Thymus (tissue), 11 donors: ENCODE measurements around the gene PCID2. TPM values are rescaled to one million over a fixed set of nuclear protein-coding genes. Genes with fewer than 3 reads are reported as not detected.

ENCODE experiments used
- DNase-seq, 9 donors: peaks; one replicate each; pipeline ENCODE4 v3.0.0-alpha.2; 2013; ENCODE audit warnings: low spot score in 9 of 9, low read depth in 6 of 9, missing footprints in 1 of 9
- H3K27ac ChIP-seq, 2 donors: one replicate each; pipeline ENCODE4 v1.5.1; 2013; ENCODE audit warnings: control low read depth in 1 of 2, low read depth in 1 of 2, low read length in 1 of 2, mild to moderate bottlenecking in 1 of 2, moderate library complexity in 1 of 2
- H3K27me3 ChIP-seq, 2 donors: one replicate each; pipeline ENCODE4 v1.5.1; 2013; ENCODE audit warnings: low read length in 1 of 2; ENCODE audit not compliant: control insufficient read depth in 2 of 2, insufficient read depth in 1 of 2
- H3K36me3 ChIP-seq, 2 donors: one replicate each; pipeline ENCODE4 v1.5.1; 2013; ENCODE audit warnings: low read length in 1 of 2, mild to moderate bottlenecking in 1 of 2, moderate library complexity in 1 of 2; ENCODE audit not compliant: control insufficient read depth in 2 of 2, insufficient read depth in 2 of 2
- H3K4me1 ChIP-seq, 2 donors: one replicate each; pipeline ENCODE4 v1.5.1; 2013; ENCODE audit warnings: low read length in 2 of 2; ENCODE audit not compliant: control insufficient read depth in 2 of 2, insufficient read depth in 2 of 2
- H3K4me3 ChIP-seq, 2 donors: one replicate each; pipeline ENCODE4 v1.5.1; 2013; ENCODE audit warnings: low read length in 2 of 2, control low read depth in 1 of 2, mild to moderate bottlenecking in 1 of 2
- H3K9me3 ChIP-seq, 2 donors: one replicate each; pipeline ENCODE4 v1.5.1; 2013; ENCODE audit warnings: low read length in 1 of 2, mild to moderate bottlenecking in 1 of 2; ENCODE audit not compliant: control insufficient read depth in 2 of 2, insufficient read depth in 1 of 2
- WGBS: extraction: QIAGEN DNeasy Blood & Tissue Kit; methylation state at CpG from one replicate; pipeline ENCODE4 v1.1.7; 2013; 5-methylcytosine and 5-hydroxymethylcytosine counted together
- polyA plus RNA-seq: library from polyadenylated mRNA; stranded (reverse); fragments of 200-250 nt; gene quantifications from one replicate; pipeline ENCODE4 v1.2.3, GENCODE V29; 2013
- total RNA-seq: library from RNA; stranded (reverse); fragments of 120-200 nt; gene quantifications from one replicate; pipeline ENCODE4 v1.2.4, GENCODE V29; 2013
- donor health status: healthy.

The PCID2 gene
- total and polyA plus RNA-seq, 2 donors: 53.6 to 63.3 TPM

DNA sequence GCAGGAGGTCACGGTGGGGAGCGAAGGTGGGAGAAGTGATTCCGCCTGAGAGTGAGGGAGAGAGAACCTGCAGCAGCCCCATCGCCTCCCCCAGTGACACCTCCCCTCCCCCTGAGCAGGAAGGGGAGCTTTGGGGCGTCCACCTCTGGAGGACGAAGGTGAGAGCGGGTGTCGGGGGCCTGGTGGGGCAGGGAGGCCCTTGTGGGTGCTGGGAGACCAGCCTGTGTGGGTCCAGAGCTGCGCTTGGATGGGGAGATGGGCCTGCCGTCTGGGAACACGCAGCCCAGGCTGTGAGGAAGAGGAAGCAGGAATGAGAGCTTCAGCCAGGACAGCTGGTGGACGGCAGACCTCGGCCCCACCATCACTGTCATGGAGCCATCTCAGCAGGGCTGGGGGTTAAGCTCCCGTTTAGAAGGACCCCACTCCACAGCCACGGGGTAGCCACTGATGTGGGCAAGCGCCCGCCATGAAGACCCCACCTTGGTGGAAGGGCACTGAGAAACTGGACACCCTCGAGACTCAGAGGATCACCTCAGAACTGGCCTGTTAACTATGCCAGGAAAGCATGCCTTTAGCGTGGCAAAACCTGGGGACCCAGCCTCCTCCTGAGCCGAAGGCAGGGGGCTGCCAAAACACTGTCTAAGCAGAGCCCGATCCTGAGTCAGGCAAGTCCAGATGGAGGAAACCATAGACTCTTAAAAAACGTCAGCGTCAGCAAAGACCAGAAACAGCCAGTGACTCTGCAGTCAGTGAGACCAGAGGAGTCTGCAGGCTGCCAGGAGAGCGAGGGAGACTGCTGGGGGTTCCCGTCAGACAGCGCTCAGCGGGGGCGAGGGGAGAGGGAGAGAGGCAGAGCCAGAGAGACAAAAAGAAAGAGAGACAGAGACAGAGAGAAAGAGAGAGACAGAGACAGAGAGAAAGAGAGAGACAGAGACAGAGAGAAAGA, 56.5 kb downstream of the PCID2 start:
- peaks cover 12 to 47% of the 10 kb centered on the region in 2 donors for H3K27me3 ChIP-seq
- no peak overlapping the region for H3K4me3 ChIP-seq
- H3K27ac ChIP-seq: no peak overlapping the region
- WGBS: 57% methylated on average over 28 of the region's 28 CpGs
- peaks cover 0 to 2% of the 10 kb centered on the region in 2 donors for H3K9me3 ChIP-seq
- peaks cover 3 to 14% of the 10 kb centered on the region in 2 donors for H3K4me1 ChIP-seq
- DNase-seq: peak in 1 of 9 donors; percentile 24
- no peaks in the 10 kb centered on the region for H3K36me3 ChIP-seq

DNA sequence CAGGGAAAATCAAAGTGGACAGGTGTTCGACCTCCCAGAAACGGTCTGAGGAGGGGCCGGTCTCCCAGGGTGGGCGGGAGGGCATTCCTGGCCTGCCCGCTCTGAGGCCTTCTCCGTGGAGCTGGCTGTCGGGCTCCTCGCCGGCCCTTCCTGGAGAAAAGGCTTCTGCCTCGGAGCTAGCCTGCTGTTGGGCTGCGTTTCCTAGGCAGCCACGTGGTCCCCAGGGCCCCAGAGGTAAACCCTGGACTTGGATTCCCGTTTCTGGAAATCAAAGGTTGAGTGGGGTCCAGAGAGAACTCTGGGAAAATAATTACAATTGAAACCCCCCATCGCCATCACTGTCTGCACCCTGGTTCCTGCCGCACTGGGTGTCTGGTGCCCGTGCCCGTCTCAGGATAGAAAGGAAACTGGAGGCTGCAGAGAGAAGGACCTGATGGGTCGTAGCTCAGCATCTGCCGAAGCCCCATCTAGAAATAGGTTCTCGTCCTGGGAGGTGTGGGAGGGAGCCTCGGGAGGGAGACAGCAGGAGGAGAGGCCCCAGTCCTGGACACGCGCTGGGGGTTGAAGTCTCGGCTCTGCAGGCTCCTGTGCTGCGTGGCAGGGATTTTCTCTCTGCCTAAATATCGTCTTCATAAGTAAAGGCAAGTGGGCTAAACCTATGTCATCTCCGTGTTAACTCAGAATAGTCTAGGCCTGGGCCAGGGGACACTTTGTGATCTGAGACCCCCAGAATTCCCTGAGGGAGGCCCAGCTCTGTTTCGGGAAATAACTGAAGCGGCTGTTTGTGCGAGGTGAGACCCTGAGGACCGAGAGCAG, 57.7 kb downstream of the PCID2 start:
- Histone ChIP-seq H3K36me3 (no peaks in the 10 kb centered on the region), H3K27me3 (peaks cover 12 to 48% of the 10 kb centered on the region in 2 donors), H3K9me3 (peaks cover 0 to 2% of the 10 kb centered on the region in 2 donors), H3K27ac (no peak overlapping the region), H3K4me3 (no peak overlapping the region), H3K4me1 (peaks cover 3 to 14% of the 10 kb centered on the region in 2 donors)
- WGBS: 96% methylated on average over 31 of the region's 31 CpGs
- DNase-seq: no peak

- H3K27ac ChIP-seq: no peak overlapping the region
- H3K36me3 ChIP-seq: no peaks in the 10 kb centered on the region
- peaks cover 3 to 14% of the 10 kb centered on the region in 2 donors for H3K4me1 ChIP-seq
- peaks cover 0 to 2% of the 10 kb centered on the region in 2 donors for H3K9me3 ChIP-seq
- H3K27me3 ChIP-seq: peaks cover 12 to 45% of the 10 kb centered on the region in 2 donors
- 96% methylated on average over 26 of the region's 26 CpGs for WGBS
- H3K4me3 ChIP-seq: no peak overlapping the region
- DNase-seq: no peak
Observed at GRCh38 chr13:113149711-113150549, 58.5 kb downstream of the PCID2 start.

GRCh38 chr13:113148940-113149503, 59.4 kb downstream of the PCID2 start:
- no peak overlapping the region for H3K27ac ChIP-seq
- H3K27me3 ChIP-seq: peaks cover 12 to 40% of the 10 kb centered on the region in 2 donors
- H3K4me1 ChIP-seq: peaks cover 0 to 10% of the 10 kb centered on the region in 2 donors
- WGBS: 96% methylated on average over 38 of the region's 38 CpGs
- no peaks in the 10 kb centered on the region for H3K36me3 ChIP-seq
- no peak overlapping the region for H3K4me3 ChIP-seq
- H3K9me3 ChIP-seq: peaks cover 0 to 2% of the 10 kb centered on the region in 2 donors
- DNase-seq: no peak

GRCh38 chr13:113148407-113148806, 60.1 kb downstream of the PCID2 start:
- 97% methylated on average over 13 of the region's 13 CpGs for WGBS
- H3K4me1 ChIP-seq: peaks cover 0 to 8% of the 10 kb centered on the region in 2 donors
- H3K4me3 ChIP-seq: no peak overlapping the region
- H3K36me3 ChIP-seq: no peaks in the 10 kb centered on the region
- peaks cover 11 to 36% of the 10 kb centered on the region in 2 donors for H3K27me3 ChIP-seq
- no peak for DNase-seq
- H3K27ac ChIP-seq: no peak overlapping the region
- H3K9me3 ChIP-seq: peaks cover 0 to 2% of the 10 kb centered on the region in 2 donors

- H3K27ac ChIP-seq: no peak overlapping the region
- DNase-seq: no peak
- no peak overlapping the region for H3K4me3 ChIP-seq
- WGBS: 91% methylated on average over 8 of the region's 8 CpGs
- peaks cover 0 to 2% of the 10 kb centered on the region in 2 donors for H3K9me3 ChIP-seq
- H3K27me3 ChIP-seq: peaks cover 3 to 24% of the 10 kb centered on the region in 2 donors
- H3K36me3 ChIP-seq: no peaks in the 10 kb centered on the region
- H3K4me1 ChIP-seq: no peaks in the 10 kb centered on the region
Observed at GRCh38 chr13:113147206-113147605, 61.3 kb downstream of the PCID2 start.

- Histone ChIP-seq H3K36me3 (no peaks in the 10 kb centered on the region), H3K27ac (no peak overlapping the region), H3K27me3 (peaks cover 0 to 19% of the 10 kb centered on the region in 2 donors), H3K9me3 (peaks cover 0 to 2% of the 10 kb centered on the region in 2 donors), H3K4me3 (no peak overlapping the region), H3K4me1 (no peaks in the 10 kb centered on the region)
- DNase-seq: no peak
- 93% methylated on average over 9 of the region's 9 CpGs for WGBS
Observed at GRCh38 chr13:113146750-113147149, 61.7 kb downstream of the PCID2 start.

DNA sequence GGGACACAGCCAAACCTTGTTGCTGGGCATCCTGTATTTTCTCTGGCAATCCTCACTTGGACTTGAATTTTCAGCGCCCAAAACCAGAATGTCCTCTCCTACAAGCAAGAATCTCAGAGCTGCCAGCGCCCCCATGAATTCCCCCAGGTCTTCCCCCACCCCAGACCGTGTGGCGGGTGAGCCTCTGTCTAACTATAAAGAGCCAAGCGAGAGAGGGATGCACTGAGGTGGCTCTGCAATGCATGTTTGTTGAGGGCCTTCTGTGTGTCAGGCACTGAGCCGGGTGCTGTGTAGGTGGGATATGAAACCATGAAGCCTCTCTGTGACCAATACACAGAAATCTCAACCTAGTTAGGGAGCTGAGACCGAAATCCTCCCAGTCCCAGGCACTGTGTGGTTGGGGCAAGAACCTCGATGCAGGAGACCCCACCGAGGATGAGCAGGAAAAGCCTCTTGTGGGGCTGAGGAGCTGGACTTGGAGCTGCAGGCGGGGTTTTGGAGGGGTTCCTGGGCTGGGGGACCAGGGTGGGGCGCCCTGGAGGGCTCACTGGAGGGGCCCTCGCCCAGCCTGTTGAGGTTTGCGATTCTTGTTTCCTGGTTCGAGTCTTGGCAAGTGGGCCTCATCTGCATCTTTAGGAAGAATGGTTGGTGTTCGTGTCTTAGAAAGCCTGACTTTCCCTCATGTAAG, 62.4 kb downstream of the PCID2 start:
- H3K36me3 ChIP-seq: no peaks in the 10 kb centered on the region
- no peaks in the 10 kb centered on the region for H3K4me1 ChIP-seq
- 93% methylated on average over 15 of the region's 15 CpGs for WGBS
- DNase-seq: no peak
- H3K27ac ChIP-seq: no peak overlapping the region
- H3K9me3 ChIP-seq: peaks cover 0 to 2% of the 10 kb centered on the region in 2 donors
- H3K27me3 ChIP-seq: peaks cover 0 to 14% of the 10 kb centered on the region in 2 donors
- H3K4me3 ChIP-seq: no peak overlapping the region
